IPS-11a (cell line): ENCODE data around the gene MYBPHL.

Experiments
- H3K4me3 ChIP-seq: one replicate; pipeline ENCODE4 v1.5.1; 2013; ENCODE audit warnings: low read depth, low read length, control low read depth

Gene MYBPHL, protein sequence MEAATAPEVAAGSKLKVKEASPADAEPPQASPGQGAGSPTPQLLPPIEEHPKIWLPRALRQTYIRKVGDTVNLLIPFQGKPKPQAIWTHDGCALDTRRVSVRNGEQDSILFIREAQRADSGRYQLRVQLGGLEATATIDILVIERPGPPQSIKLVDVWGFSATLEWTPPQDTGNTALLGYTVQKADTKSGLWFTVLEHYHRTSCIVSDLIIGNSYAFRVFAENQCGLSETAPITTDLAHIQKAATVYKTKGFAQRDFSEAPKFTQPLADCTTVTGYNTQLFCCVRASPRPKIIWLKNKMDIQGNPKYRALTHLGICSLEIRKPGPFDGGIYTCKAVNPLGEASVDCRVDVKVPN

DNA sequence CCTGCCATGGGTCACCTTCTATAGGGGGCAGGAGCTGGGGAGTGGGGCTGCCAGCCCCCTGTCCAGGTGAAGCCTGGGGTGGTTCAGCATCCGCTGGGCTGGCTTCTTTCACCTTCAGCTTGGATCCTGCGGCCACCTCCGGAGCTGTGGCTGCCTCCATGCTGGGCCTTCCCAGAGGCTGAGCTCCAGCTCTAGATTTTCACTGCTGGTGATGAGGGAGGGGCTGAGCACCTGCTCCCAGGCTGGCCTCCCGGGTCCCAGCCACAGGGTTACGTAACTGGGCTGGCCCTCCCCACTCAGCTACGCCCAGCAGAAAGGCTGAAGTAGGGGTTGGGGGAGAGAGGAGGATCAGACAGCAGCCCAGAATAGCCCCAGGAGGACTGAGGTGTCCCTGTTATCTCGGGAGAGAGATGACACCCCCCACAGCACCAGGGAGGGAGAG is at the start of gene MYBPHL:
MYBPHL (minus strand) TSS at position 180 of the 442 bp plus-strand sequence; CDS start at position 160, 20 bp downstream.
- no peak within 1 kb of the TSS for H3K4me3 ChIP-seq

DNA sequence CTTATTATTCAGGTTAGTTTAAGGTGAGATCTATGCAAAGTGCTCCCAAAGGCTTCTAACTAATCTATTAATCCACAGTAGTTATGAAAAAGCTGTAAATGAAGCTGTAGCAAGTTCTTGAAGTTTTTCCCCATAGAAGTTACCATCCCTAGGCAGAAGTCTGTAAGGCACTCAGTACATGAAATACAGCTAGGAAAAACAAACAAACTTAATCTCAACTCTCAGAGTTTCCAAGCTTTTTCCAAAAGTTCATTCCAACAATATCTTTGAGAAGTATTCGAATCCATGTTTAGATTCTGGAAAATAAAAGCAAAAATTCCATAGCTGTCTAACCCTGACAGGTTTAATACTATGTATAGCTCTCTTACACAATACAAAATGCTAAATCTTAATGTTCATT is 49.7 kb upstream of the MYBPHL start:
- no peak overlapping the region for H3K4me3 ChIP-seq

DNA sequence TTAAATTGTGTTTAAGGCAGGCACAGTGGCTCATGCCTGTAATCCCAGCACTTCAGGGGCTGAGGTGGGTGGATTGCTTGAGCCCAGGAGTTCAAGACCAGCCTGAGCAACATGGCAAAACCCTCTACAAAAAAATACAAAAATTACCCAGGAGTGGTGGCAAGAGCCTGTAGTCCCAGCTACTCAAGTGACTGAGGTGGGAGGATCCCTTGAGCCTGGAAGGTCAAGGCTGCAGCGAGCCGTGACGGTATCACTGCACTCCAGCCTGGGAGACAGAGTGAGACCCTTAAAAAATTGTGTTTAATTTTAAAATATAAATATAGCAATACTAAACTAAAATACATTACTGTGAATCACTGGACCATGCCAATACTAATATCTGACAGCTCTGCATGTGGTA is 48.1 kb upstream of the MYBPHL start:
- H3K4me3 ChIP-seq = no peak overlapping the region

DNA sequence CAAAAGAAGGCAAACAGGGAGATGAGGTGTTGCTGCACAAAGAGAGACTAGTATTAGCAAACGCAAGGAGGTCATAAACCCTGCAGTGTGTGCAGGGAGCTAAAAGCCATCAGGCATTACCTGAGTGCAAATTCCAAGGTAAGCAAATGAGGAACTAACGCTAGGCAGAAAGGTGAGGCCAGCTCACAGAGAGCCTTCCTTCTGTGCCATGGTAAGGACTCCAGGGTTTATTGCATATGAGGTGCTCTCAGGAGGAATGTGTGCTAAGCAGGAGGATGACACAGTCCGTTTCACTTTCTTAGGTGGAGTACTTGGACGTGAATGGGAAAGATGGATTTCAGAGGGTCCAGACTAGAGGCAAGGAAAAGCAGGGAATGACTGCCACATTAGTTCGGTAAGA is 44.6 kb upstream of the MYBPHL start:
- no peak overlapping the region for H3K4me3 ChIP-seq

DNA sequence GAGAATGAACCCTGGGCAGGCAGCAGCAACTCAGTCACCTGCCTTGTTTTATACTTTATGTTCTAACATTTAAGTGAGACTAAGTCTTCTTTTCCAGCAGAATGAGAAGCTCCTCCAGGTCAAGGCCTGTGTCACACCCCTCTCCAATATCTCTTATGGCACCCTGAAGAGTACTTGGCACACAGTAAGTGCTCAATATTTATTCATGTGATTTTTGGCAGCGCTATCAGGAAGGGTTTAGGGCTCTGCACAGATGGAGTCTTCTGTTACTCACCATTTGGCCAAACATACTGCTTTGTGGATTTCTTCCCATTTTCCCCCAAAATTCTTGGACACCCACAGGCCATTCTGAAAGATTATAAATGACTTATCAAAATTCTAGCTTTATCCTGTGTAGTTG is 43.8 kb upstream of the MYBPHL start:
- H3K4me3 ChIP-seq = no peak overlapping the region

DNA sequence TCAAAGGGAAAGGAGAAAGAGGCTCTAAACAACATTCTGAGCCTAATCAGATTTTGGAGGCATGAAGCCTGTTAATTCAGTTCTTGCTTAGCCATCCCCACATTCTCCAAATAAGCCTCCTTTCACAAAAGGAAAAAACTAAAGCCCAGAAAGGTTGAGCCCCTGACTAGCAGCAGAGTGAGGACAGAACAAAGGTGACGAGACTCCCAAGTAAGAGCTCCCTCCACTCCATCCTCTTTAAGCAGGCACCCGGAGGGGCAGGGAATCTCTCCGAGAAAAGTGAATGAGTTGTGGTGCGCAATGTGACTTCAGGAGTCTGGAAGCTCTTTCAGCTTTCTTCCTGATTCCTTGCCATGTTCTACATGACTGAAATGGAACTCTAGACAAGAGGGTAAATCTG is 43.4 kb upstream of the MYBPHL start:
- no peak overlapping the region for H3K4me3 ChIP-seq

DNA sequence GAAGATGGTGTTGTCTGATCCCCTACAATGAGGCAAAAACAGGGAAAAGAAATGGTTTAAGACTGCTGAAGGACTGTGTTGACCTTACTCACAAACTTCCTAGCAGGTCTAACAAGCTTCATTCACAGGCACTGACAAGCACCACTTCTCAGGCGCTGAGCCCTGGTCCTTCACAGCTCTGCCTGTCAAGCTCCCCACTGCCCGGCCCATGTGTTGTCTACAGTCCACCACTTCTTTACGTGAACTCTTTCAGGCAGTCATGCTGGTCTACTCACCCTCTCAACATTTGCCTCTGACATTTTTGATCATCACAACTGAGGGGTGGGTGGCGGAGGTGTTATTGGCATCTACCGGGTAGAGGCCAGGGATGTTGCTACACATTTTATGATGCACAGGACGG is 40.7 kb upstream of the MYBPHL start:
- no peak overlapping the region for H3K4me3 ChIP-seq

DNA sequence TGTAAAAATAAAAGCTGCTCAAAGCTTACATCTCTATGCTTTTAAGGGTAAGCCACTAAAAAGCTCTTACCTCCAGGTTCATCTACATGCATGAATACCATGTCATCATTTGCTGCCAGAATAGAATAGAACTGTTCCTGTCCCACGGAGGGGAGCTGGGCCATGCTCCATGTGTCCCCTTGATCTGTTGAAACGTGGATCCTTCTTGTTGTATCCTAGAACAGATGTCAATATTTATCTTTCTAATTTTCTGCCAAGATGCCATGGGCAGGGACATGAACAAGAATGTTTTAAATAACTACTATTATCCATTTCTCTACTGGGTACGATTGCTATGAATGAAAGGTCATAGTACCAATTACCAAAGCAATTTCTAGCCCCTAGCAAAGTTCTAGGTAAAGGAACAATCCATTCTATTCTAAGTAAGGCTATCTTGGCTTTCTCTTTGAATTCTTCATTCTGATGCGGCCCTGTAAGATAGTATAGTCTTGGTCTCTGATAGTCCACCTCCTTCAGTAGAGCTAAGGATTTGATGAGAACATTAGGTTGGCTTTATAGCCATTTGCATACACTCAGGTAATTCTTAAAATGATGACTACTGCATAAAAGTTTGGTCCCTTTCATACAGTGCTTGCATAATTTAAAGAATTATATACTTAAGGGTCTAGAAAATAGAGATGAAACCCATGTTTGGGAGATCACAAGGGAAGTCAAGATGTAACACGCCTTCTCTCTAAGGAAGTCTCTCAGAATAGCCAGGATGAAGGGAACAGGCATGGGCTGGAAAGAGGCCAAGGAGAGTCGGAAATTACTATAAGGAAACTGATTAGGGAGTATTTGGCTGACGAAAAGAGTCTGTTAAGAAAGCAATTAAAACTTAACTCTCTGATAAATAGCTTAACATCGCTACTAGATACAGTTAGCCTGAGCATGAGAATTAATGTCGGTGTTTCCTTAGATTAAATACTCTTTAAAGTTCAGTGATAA is 35.4 kb upstream of the MYBPHL start:
- no peak overlapping the region for H3K4me3 ChIP-seq

DNA sequence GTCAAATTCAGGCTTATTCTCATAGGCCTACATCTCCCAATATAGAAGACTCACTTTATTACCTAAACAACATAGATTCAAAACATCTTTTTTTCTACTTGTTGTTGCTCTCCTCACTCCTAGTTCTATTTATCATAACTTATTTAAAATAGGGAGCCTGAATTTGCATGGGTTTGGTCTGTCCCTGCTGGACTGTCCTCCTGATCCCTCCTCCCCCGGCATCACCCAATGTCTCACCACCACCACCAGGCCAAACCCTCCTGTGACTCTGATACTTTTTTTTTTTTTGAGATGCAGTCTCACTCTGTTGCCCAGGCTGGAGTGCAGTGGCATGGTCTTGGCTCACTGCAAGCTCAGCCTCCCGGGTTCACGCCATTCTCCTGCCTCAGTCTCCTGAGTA is 31.8 kb upstream of the MYBPHL start:
- no peak overlapping the region for H3K4me3 ChIP-seq

DNA sequence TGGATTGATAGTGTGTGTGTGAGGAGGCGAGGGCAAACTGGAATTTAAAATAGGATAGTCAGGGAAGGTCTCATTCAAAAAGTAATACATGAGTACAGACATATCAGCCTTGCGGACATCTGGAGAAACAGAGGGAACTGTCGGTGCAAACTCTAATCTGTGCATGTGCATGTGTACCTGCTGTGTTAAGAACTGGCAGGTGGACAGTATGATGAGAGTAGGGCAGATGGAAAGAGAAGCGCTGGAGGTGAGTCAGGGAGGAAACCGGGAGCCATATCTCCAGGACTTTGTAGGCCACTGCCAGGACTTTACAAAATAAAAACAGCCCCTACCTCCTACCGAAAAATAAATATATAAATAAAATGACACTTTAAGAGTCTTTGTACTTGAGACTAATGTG is 31.3 kb upstream of the MYBPHL start:
- no peak overlapping the region for H3K4me3 ChIP-seq

DNA sequence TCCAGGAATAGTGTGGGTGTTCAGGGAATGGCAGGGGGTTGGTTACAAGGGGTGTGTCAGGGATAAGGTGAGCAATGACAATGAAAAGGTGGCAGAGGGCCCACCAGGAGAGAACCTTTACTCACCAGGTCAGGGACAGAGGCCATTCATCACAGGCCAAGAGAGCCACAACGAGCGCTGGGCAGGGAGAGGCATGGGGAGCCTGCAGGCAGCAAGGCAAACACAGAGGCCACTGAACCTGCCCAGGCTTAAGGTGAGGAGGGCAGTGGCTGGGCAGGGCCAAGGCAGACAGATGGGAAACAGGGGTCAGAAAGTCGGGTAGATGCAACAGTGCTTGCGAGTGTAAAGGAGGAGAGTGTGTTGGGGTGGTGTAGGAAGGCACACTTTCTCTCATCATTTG is 28.3 kb upstream of the MYBPHL start:
- no peak overlapping the region for H3K4me3 ChIP-seq

DNA sequence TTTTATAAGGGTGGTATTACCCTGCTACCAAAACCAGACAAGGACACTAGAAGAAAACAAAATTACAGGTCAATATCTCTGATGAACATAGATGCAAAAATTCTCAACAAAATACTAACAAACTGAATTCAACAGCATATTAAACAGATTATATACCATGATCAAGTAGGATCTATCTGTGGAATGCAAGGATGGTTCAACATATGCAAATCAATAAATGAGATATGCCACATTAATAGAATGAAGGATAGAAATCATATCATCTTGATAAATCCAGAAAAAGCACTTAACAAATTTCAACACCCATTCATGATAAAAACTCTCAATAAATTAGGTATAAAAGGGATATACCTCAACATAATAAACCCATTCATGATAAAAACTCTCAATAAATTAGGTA is 24.3 kb upstream of the MYBPHL start:
- H3K4me3 ChIP-seq = no peak overlapping the region

DNA sequence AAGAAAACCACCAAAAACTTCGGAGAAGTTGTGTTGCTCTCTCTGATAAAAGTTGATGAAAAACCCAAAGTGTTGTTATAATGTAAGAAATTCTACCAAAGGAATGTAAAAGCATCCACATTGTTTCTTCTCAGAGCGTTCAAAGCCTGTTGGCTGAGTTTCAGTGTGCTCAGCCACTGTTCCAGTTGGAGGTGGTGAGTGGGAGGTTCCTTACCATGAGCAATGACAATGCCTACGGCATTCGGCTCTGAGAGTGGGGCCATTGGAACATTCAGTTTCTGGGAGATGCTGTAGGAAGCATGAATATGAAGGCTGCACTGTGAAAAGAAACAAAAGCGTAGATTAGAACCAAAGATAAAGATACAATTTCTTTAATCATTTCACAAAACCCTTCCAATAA is 20.5 kb upstream of the MYBPHL start:
- no peak overlapping the region for H3K4me3 ChIP-seq

DNA sequence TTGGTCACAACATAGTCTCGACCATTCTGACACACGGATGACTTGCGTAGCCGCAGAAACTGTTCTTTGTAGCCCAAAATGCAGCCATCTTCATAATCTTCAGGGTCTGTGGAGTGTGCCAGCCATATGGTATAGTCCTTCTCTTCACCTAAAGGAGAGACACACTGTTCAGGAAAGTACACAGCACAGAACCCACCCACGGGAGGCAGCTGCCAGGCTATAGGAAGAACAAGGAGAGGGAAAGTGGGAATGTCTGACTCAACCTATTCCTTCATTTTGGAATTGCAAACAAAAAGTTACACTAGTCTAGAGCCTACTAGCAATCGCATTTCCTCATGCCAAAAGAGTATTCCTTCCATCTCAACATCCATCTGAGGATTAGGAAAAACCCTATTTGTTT is 16.2 kb upstream of the MYBPHL start:
- H3K4me3 ChIP-seq = no peak overlapping the region

DNA sequence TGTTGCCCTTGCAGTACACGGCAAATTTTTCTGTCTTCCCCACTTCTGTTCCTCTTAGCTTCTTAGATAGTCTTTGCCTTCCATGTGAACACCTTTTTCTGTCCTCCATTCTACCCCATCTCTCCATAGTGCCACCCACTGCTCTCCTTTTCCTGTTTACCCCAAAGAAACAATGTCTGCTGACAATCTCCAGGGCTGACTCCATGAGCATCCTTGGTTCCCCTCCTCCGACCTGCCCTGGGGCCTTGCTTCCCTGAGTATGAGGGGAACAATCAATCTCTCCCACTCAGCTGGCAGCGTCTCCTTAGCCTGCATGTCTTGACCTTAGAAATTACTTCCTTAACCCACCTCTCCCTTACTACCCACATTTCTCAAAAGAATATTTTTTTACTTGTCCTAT is 12.3 kb upstream of the MYBPHL start:
- H3K4me3 ChIP-seq = no peak overlapping the region

DNA sequence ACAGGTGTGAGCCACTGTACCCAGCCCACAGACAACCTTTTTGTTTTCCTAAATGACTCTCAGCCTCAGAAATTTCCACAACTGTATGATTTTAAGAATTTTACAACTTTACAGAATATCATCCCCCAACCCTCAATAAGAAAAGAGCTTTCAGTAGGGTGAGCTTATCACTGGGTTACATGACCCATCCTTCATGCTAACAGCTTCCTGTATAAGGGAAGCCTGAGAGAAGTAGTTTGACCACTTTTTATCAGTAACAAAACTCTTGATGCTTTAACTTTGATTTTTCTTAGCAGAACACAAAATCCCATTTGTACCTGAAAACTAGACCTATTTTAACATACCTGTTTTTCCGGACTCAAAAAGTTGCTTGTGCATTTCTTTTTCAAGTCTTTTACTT is 9.7 kb upstream of the MYBPHL start:
- H3K4me3 ChIP-seq = no peak overlapping the region

DNA sequence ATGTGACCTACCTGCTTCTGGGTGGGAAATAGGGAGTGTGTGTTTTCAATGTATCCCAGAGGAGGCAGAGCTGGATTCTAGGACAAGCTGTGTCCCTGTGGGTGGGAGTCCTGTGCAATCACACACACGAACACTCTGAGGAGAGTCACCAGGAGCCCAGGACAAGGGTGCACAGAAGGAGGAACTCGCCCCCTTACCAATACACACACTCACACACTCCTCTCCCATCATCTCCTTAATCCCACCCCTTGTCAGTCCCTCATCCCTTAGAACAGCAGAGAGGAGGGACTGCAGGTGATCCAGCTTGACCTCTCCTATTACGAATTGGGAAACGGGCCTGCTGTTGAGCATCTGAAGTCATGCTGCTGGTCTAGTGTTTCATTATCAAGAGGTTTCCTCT is 8.5 kb upstream of the MYBPHL start:
- no peak overlapping the region for H3K4me3 ChIP-seq

DNA sequence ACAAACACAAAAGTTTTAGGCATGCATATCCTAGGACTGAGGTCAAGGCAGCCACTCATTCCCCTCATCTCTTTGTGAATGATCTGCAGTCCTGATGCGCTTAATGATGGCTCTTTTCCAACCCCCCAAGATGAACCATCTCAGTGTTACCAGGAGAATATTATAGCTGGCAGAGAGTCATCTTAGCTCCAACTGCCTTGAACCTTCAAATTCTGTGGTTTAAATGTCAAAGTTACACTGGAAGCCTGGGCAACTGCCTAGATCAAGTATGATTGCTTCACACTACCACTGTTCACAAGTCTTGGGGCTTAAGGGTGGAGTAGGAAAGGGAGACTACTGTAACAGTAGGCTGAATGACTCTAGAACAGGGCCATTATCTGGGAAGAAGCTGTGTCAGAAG is 8.0 kb upstream of the MYBPHL start:
- H3K4me3 ChIP-seq = no peak overlapping the region

DNA sequence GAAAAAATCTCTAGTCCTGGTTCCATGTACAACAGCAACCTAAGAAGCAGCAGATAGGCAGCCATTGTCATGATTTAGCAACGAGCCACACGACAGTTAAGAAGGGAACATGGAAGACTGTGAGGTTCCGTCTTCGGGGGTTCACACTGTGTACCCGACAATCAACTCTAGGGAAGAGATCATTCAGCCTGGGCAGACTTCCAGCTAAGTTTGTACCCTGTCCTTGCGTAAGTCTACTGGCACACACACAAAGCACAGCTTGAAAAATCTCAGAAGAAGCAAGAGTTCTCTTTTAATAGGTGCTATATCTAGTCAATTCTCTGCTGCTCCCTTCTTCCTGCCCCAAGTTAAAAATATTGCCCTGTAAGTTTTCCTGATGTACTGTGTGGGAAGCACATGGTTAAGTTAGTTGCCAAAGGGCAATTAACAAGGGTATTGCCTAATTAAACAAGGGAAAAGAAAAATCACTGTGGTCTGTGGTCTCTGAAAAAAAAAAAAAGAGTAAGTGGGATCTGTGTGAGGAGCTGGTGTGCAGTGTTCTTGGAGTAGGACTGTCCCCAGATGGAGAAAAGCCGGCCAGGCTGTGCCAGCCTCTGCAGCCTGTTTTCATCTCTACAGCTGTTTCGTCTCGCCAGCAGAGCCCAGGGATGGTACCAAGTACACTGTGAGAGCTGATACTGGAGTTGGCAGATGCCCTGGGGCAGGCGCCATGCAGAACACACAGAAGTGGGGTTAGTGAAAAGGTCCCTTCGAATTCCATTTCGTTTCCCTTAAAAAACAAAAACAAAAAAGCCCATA is 6.4 kb upstream of the MYBPHL start:
- H3K4me3 ChIP-seq = no peak overlapping the region

DNA sequence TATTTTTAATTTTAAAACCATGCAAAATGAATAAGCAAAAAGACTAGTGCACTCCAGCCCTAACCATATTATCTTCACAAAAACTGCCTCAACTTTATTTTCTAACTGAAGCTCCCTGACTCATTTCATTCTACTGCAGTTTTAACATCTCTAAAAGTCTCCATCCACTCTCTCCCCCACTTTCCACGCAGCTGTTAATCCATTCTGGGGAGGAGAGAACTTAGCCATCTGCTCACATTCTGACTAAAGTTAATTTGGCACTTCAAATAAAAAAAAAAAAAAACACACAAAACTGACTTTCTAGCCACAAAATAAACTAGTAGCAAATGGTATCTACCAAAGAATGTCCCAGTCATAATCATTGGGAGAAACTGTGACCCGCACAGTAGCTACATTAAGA is 5.4 kb upstream of the MYBPHL start:
- no peak overlapping the region for H3K4me3 ChIP-seq

DNA sequence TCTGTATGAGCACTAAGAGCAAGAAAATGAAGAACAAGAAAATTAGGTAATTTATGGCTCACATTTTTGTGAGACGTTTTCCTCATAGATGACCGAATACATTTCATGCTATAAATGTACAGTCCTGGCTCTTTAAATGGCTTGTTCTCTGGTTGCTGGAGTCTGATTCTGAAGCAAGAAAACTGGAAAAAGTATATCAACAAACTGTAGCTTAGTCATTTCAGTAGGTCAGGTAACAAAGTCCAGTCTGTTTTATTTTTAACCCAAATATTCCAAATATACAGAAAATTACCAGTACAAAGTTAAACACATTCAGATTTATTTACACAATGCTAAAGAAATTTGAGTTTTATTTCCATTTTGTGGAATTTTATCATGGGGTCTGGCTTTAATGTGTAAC is 2.5 kb upstream of the MYBPHL start:
- no peak overlapping the region for H3K4me3 ChIP-seq
